ENCODE results near the gene ARHGAP15.

GRCh38 chr2:143545059-143545948 lies 416.1 kb downstream of the ARHGAP15 start:
- TF ChIP-seq CTCF (IDR thresholded peaks at IDR 0.05) = no peak
- no peak for TF ChIP-seq POLR2A (IDR thresholded peaks at IDR 0.05)

Measured in vagina (tissue), 2 donors.